HepG2 (cell line): ENCODE measurements around the gene MYO18B.

ENCODE experiments used
- AFF4 ChIP-seq: sonication (generic); formaldehyde crosslinking; IDR thresholded peaks from 2 replicates; pipeline ENCODE4 v1.4.0; 2020; ENCODE audit warnings: missing genetic modification reagents
- CBX5 ChIP-seq: sonication (generic); formaldehyde crosslinking; IDR thresholded peaks from 2 replicates; pipeline ENCODE4 v1.4.0; 2020; ENCODE audit warnings: missing genetic modification reagents, borderline replicate concordance
- E2F5 ChIP-seq: sonication (generic); formaldehyde crosslinking; conservative IDR thresholded peaks from 2 replicates; pipeline ENCODE4 v1.4.0; 2020; ENCODE audit warnings: missing genetic modification reagents
- ELF1 ChIP-seq: sonication (generic); formaldehyde crosslinking; IDR thresholded peaks from 2 replicates; pipeline ENCODE4 v1.4.0; 2020; ENCODE audit warnings: missing genetic modification reagents
- IKZF5 ChIP-seq: IDR thresholded peaks from 2 replicates; pipeline ENCODE4 v1.6.1; 2018; ENCODE audit warnings: missing genetic modification reagents, mild to moderate bottlenecking, missing compliant biosample characterization
- KLF16 ChIP-seq, 2 experiments: sonication (generic) in 1 of 2; formaldehyde crosslinking in 1 of 2; IDR thresholded peaks; 2 replicates each; pipeline versions ENCODE4 v1.6.1 to v1.8.0; 2016 to 2023; ENCODE audit warnings: missing genetic modification reagents in 2 of 2, missing compliant biosample characterization in 1 of 2
- POLR2A ChIP-seq, 2 experiments: IDR thresholded peaks; 2 replicates each; pipeline ENCODE4 v1.6.1; 2011; ENCODE audit warnings: low read depth in 2 of 2, low read length in 2 of 2, mild to moderate bottlenecking in 1 of 2, moderate library complexity in 1 of 2; ENCODE audit not compliant: insufficient read depth in 1 of 2
- SALL1 ChIP-seq: sonication (generic); formaldehyde crosslinking; IDR thresholded peaks from 2 replicates; pipeline ENCODE4 v1.8.0; 2022; ENCODE audit warnings: mild to moderate bottlenecking, missing genetic modification reagents
- SALL2 ChIP-seq: sonication (generic); formaldehyde crosslinking; IDR thresholded peaks from 2 replicates; pipeline ENCODE4 v1.8.1; 2023; ENCODE audit warnings: mild to moderate bottlenecking, missing genetic modification reagents, inconsistent platforms
- TOPORS ChIP-seq: sonication (generic); formaldehyde crosslinking; IDR thresholded peaks from 2 replicates; pipeline ENCODE4 v1.8.0; 2023; ENCODE audit warnings: mild to moderate bottlenecking, missing genetic modification reagents
- TF ChIP-seq, protein P1 (sequence below), 2 experiments: fragments of 450-650 bp in 1 of 2; sonication (generic) in 1 of 2; formaldehyde crosslinking; IDR thresholded peaks; 2 replicates each; pipeline versions ENCODE4 v1.5.0 to v1.8.0; 2020 to 2022; ENCODE audit warnings: mild to moderate bottlenecking in 1 of 2, missing genetic modification reagents in 1 of 2

- TF ChIP-seq ELF1 (CRISPR knock-in tag) = no peak
- TF ChIP-seq IKZF5 = no peak
- TF ChIP-seq E2F5 (CRISPR knock-in tag) = no peak
- TF ChIP-seq TOPORS (CRISPR knock-in tag) = no peak
- no peak for TF ChIP-seq KLF16 (CRISPR knock-in tag; IDR thresholded peaks at IDR 0.05)
- no peak for TF ChIP-seq AFF4 (CRISPR knock-in tag)
- TF ChIP-seq SALL1 (CRISPR knock-in tag) = no peak
- TF ChIP-seq, protein P1, sequence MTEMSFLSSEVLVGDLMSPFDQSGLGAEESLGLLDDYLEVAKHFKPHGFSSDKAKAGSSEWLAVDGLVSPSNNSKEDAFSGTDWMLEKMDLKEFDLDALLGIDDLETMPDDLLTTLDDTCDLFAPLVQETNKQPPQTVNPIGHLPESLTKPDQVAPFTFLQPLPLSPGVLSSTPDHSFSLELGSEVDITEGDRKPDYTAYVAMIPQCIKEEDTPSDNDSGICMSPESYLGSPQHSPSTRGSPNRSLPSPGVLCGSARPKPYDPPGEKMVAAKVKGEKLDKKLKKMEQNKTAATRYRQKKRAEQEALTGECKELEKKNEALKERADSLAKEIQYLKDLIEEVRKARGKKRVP (CRISPR knock-in tag; IDR thresholded peaks at IDR 0.05) = no peak
- TF ChIP-seq SALL2 (CRISPR knock-in tag) = no peak
- no peak for TF ChIP-seq POLR2A (IDR thresholded peaks at IDR 0.05; ENCODE audit: insufficient read depth in 1 of 2, low read depth in 2 of 2, low read length in 2 of 2)
- no peak for TF ChIP-seq CBX5 (CRISPR knock-in tag)
Observed at GRCh38 chr22:25966448-25966913, 224.5 kb downstream of the MYO18B start.
